Right lobe of liver (tissue), 4 donors: ENCODE data around the gene ARTN.

Experiments used
- POLR2A ChIP-seq: fragments of 450-650 bp; IDR thresholded peaks from one replicate; pipeline ENCODE4 v1.6.1; 2017; ENCODE audit warnings: antibody characterized with exemption, mild to moderate bottlenecking
- TF ChIP-seq, protein P1 (sequence below), 4 donors: fragments of 200-600 bp in 3 of 4; fragments of 450-650 bp in 1 of 4; IDR thresholded peaks; one replicate each; pipeline versions ENCODE4 v1.5.1 to v1.8.0; 2016 to 2022; ENCODE audit warnings: antibody characterized with exemption in 4 of 4, mild to moderate bottlenecking in 2 of 4
- donor health status: DM: no; HTN: no; CAD: no.
- donor health status: DM: no; HTN: no; CAD: no.
- donor health status: DM: no; HTN: yes; CAD: no.

DNA sequence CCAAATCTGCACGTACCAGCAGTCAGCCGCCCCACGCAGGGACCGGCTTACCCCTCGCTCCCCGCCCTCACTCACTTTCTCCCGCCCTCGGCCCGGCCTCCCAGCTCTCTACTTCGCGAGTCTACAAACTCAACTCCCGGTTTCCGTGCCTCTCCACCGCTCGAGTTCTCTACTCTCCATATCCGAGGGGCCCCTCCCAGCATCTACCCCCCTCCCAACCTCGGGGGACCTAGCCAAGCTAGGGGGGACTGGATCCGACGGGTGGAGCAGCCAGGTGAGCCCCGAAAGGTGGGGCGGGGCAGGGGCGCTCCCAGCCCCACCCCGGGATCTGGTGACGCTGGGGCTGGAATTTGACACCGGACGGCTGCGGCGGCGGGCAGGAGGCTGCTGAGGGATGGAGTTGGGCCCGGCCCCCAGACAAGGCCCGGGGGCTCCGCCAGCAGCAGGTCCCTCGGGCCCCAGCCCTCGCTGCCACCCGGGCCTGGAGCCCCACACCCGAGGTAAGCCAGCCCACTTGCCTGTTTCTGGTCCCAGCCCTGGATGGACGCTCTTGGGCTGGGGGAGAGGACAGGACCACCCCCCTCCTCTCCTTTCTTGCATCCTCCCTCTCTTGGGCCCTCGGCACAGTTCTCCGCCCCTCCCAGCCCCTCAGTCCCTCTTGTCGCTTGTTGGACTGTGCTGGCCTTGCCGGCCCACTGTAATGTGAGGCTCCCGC is at the start of gene ARTN:
- TF ChIP-seq, protein P1, sequence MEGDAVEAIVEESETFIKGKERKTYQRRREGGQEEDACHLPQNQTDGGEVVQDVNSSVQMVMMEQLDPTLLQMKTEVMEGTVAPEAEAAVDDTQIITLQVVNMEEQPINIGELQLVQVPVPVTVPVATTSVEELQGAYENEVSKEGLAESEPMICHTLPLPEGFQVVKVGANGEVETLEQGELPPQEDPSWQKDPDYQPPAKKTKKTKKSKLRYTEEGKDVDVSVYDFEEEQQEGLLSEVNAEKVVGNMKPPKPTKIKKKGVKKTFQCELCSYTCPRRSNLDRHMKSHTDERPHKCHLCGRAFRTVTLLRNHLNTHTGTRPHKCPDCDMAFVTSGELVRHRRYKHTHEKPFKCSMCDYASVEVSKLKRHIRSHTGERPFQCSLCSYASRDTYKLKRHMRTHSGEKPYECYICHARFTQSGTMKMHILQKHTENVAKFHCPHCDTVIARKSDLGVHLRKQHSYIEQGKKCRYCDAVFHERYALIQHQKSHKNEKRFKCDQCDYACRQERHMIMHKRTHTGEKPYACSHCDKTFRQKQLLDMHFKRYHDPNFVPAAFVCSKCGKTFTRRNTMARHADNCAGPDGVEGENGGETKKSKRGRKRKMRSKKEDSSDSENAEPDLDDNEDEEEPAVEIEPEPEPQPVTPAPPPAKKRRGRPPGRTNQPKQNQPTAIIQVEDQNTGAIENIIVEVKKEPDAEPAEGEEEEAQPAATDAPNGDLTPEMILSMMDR (IDR thresholded peaks at IDR 0.05): no peak
- TF ChIP-seq POLR2A: no peak
